C4-2B (cell line): ENCODE data around the gene TSPAN11.

Experiments
- H3K27ac ChIP-seq: fragments of 450-650 bp; 2 replicates; pipeline ENCODE4 v1.5.1; 2017
- CTCF ChIP-seq: fragments of 450-650 bp; conservative IDR thresholded peaks from 2 replicates; pipeline ENCODE4 v1.5.1; 2017; ENCODE audit warnings: mild to moderate bottlenecking
- ZFX ChIP-seq: fragments of 450-650 bp; IDR thresholded peaks from 2 replicates; pipeline ENCODE4 v1.6.1; 2017

TSPAN11 gene

GRCh38 chr12:30911207-30911606, 15.3 kb upstream of the TSPAN11 start:
- H3K27ac ChIP-seq, result no peak overlapping the region
- TF ChIP-seq CTCF (no peak), ZFX (no peak)

DNA sequence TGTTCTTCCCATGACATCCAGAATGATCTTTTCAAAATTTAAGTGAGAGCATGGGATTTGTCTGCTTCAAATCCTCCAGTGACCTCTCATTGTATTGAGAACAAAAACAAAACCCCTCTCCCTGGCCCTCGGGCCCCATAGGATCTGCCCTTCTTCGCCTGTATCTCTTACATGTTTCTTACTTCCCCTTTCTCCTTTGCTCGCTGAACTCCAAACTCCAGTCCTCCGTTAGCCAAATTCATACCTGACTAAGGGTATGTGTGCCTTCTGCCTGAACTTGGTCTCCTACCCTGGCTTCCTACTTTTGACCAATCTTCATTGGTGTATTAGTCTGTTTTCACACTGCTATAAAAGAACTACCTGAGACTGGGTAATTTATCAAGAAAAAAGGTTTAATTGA, 13.2 kb upstream of the TSPAN11 start:
- TF ChIP-seq CTCF, result no peak
- no peak for TF ChIP-seq ZFX
- H3K27ac ChIP-seq, result no peak overlapping the region

DNA sequence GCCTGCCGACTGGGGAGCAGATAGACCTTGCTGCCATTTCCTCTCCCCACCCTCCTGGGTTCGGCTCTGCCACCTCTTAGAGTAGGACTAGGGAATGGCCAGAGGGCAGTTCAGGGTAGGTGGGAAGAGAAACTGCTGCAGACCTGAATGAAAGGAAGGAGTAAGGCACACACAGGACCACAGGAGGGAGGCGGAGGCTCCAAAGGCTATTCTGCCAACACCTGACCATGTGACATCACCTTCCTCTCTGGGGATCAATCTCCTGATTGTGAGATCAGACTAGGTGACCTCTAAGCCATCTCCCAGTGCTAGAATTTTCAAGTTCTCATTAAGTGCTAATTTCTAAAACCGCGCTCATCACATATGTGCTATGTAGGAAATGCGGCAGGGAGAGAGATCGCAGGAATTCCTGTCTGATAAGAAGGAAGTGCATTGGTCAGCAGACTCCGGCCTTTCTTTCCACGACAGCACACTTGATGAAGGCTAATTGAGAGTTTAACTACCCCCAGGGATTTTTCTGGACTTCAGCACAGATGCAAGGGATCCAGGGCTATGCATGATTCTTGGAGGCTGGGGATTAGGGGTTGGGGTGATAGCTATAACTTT, 11.5 kb upstream of the TSPAN11 start:
- TF ChIP-seq CTCF, result no peak
- no peak for TF ChIP-seq ZFX
- H3K27ac ChIP-seq, result no peak overlapping the region

- TF ChIP-seq ZFX, result no peak
- TF ChIP-seq CTCF, result no peak
- H3K27ac ChIP-seq, result no peak overlapping the region
These were observed 3.5 kb upstream of the TSPAN11 start for GRCh38 chr12:30923057-30923456.

DNA sequence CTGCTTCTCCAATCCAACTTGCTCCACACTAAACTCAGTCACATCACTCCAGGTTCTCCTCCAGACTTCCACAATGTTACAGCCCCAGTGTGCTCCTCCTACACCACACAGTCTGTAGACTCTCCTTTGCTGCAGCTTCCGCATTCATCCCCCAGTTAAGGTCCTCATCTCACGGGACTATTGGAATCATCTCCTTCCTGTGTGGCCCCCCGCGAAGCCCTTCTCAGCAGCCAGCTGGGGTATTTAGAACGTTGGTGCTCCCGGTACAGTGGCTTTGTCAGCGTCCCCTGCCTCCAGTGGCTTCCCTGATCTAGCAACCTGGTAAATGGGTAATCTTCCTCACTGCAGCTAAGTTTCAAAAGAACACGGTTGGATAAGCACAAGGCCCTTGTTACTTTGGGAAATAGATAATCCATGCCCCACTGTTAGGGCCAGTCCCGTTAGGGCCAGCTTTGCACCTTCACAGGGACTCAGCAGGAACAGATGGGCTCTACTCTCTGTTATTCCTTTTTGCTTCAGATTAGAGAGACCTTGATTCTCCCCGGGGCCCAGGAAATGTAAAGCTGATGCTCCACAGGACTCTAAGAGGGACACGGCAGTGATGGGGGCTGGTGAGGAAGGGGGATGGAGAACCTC, 823 bp upstream of the TSPAN11 start:
- H3K27ac ChIP-seq, result no peak overlapping the region
- TF ChIP-seq ZFX (no peak), CTCF (no peak)

- no peak for TF ChIP-seq ZFX
- no peak for TF ChIP-seq CTCF
- H3K27ac ChIP-seq, result no peak overlapping the region
These were observed 669 bp downstream of the TSPAN11 start for GRCh38 chr12:30927222-30927611.

- H3K27ac ChIP-seq, result no peak overlapping the region
- no peak for TF ChIP-seq ZFX
- TF ChIP-seq CTCF, result no peak
These were observed 2.1 kb downstream of the TSPAN11 start for GRCh38 chr12:30928356-30929244.
